ENCODE data around the gene APPBP2. TPM values are rescaled to one million over a fixed set of nuclear protein-coding genes. Genes with fewer than 3 reads are reported as not detected.

Gene APPBP2
- total and polyA plus RNA-seq, 2 donors (not counting 3 experiments of a cell fraction or from before 2014, with no cell fraction given), result 8.4 to 49.1 TPM

- Histone ChIP-seq H2AFZ (ENCODE audit: low read depth, low read length) (no peak overlapping the region), H3K9me1 (replicated peaks; ENCODE audit: control insufficient read depth, extremely low read depth, insufficient read depth, low read length) (no peaks in the 10 kb centered on the region), H3K9me3 (replicated peaks; ENCODE audit: control insufficient read depth, insufficient read depth, low read length) (no peaks in the 10 kb centered on the region), H3K4me3 (replicated peaks in 1 of 3; ENCODE audit: insufficient read depth in 1 of 3, low read depth in 1 of 3, low read length in 3 of 3) (no peak overlapping the region), H3K27ac (ENCODE audit: insufficient read depth, low read depth, low read length) (no peak overlapping the region), H3K79me2 (ENCODE audit: control insufficient read depth, insufficient read depth, low read length) (no peaks in the 10 kb centered on the region), H3K4me1 (ENCODE audit: control insufficient read depth, extremely low read depth, insufficient read depth, low read length) (no peaks in the 10 kb centered on the region), H3K4me2 (ENCODE audit: insufficient read depth, low read length) (no peak overlapping the region), H3K36me3 (ENCODE audit: control insufficient read depth in 2 of 2, extremely low read depth in 1 of 2, insufficient read depth in 2 of 2, low read length in 2 of 2) (peaks cover 9 to 12% of the 10 kb centered on the region in 2 experiments), H3K27me3 (ENCODE audit: control insufficient read depth in 2 of 2, insufficient read depth in 2 of 2, low read length in 2 of 2) (no peaks in the 10 kb centered on the region), H4K20me1 (replicated peaks; ENCODE audit: control insufficient read depth, extremely low read depth, insufficient read depth, low read length) (no peaks in the 10 kb centered on the region), H3K9ac (replicated peaks; ENCODE audit: extremely low read depth, insufficient read depth, low read length) (no peak overlapping the region)
- no TSS peak for BruUV-seq (replicated peaks)
- intact Hi-C loops (cut with micrococcal nuclease), result no loop called here
- TF ChIP-seq MAX (IDR thresholded peaks at IDR 0.05; ENCODE audit: insufficient read depth, insufficient read length) (no peak), EZH2 (IDR thresholded peaks at IDR 0.05; ENCODE audit: borderline replicate concordance, low read depth, low read length, severe bottlenecking) (no peak), POLR2AphosphoS5 (IDR thresholded peaks at IDR 0.05; ENCODE audit: insufficient read depth, low read depth, low read length) (no peak), MYC (IDR thresholded peaks at IDR 0.05; ENCODE audit: low read depth, low read length) (no peak), FOS (IDR thresholded peaks at IDR 0.05; ENCODE audit: borderline replicate concordance, insufficient read depth, low read length) (no peak), GATA2 (IDR thresholded peaks at IDR 0.05; ENCODE audit: insufficient read depth, insufficient read length, low read depth, low read length) (no peak), POLR2A (IDR thresholded peaks at IDR 0.05; ENCODE audit: low read depth, low read length) (no peak), JUN (IDR thresholded peaks at IDR 0.05; ENCODE audit: borderline replicate concordance, insufficient read depth, insufficient read length, low read depth) (no peak)
- TF ChIP-seq, protein P1, sequence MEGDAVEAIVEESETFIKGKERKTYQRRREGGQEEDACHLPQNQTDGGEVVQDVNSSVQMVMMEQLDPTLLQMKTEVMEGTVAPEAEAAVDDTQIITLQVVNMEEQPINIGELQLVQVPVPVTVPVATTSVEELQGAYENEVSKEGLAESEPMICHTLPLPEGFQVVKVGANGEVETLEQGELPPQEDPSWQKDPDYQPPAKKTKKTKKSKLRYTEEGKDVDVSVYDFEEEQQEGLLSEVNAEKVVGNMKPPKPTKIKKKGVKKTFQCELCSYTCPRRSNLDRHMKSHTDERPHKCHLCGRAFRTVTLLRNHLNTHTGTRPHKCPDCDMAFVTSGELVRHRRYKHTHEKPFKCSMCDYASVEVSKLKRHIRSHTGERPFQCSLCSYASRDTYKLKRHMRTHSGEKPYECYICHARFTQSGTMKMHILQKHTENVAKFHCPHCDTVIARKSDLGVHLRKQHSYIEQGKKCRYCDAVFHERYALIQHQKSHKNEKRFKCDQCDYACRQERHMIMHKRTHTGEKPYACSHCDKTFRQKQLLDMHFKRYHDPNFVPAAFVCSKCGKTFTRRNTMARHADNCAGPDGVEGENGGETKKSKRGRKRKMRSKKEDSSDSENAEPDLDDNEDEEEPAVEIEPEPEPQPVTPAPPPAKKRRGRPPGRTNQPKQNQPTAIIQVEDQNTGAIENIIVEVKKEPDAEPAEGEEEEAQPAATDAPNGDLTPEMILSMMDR (IDR thresholded peaks at IDR 0.05; ENCODE audit: extremely low read depth in 1 of 2, insufficient read depth in 1 of 2, low read depth in 1 of 2, low read length in 2 of 2), result no peak
- no peak for FAIRE-seq
- CTCF ChIA-PET, result no interaction called here
- DNase-seq (ENCODE audit: low read depth, low spot score), result no peak
- dilution Hi-C loops (cut with MboI; ENCODE audit: extremely low pct_ligation_motif_present, low sequenced_read_pairs), result no loop called here
- POLR2A ChIA-PET, result no interaction called here
These were observed 78.7 kb downstream of the APPBP2 start for GRCh38 chr17:60447375-60447774.
